ENCODE measurements around the gene UGT1A9.

DNA sequence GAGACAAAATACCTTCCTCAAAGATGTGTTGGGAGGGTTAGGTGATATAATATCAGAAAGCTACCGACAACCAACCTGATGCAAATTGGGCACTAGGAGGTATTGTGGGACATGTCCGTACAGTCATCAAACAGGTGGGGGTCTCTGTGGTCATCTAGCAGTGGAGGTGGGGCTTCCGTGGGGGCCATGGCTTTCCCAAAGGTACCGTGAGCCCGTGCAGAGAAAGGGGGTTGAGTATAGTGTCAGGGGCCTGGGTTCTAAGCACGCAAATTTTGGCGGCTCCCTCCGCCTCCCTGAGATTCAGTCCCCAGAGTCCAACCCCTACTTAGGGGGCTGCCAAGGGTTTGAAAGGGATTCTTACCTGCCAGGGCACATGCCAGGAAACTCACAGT lies 150.0 kb downstream of the UGT1A9 start:
- TF ChIP-seq, protein P1, sequence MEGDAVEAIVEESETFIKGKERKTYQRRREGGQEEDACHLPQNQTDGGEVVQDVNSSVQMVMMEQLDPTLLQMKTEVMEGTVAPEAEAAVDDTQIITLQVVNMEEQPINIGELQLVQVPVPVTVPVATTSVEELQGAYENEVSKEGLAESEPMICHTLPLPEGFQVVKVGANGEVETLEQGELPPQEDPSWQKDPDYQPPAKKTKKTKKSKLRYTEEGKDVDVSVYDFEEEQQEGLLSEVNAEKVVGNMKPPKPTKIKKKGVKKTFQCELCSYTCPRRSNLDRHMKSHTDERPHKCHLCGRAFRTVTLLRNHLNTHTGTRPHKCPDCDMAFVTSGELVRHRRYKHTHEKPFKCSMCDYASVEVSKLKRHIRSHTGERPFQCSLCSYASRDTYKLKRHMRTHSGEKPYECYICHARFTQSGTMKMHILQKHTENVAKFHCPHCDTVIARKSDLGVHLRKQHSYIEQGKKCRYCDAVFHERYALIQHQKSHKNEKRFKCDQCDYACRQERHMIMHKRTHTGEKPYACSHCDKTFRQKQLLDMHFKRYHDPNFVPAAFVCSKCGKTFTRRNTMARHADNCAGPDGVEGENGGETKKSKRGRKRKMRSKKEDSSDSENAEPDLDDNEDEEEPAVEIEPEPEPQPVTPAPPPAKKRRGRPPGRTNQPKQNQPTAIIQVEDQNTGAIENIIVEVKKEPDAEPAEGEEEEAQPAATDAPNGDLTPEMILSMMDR (IDR thresholded peaks at IDR 0.05), result no peak
- no peak for TF ChIP-seq POLR2A (IDR thresholded peaks at IDR 0.05)
